A172 (cell line): ENCODE data around the gene TMEM132E. TPM values are rescaled to one million over a fixed set of nuclear protein-coding genes. Genes with fewer than 3 reads are reported as not detected.

Experiments used
- total RNA-seq: library from RNA; depleted of rRNA; stranded (reverse); fragments of >200 nt; shearing (Covaris generic); gene quantifications from 2 replicates; pipeline ENCODE4 v1.2.3, GENCODE V29; 2014; rRNA removed

The TMEM132E gene
- total RNA-seq, 1 experiment from 2014 or later: not detected

Other genes starting within 250 kb of the TMEM132E start
- gene CCL13, start 223.1 kb upstream of the TMEM132E start, total RNA-seq: not detected in 2 replicates
- not detected in 2 replicates for gene CCL1, start 216.3 kb upstream of the TMEM132E start, total RNA-seq